ENCODE data around the gene GRM8. TPM values are rescaled to one million over a fixed set of nuclear protein-coding genes. Genes with fewer than 3 reads are reported as not detected.

The GRM8 gene
- total RNA-seq, 2 experiments from 2014 or later: not detected

GRCh38 chr7:127029823-127030222, 222.9 kb downstream of the GRM8 start:
- TF ChIP-seq, protein P1, sequence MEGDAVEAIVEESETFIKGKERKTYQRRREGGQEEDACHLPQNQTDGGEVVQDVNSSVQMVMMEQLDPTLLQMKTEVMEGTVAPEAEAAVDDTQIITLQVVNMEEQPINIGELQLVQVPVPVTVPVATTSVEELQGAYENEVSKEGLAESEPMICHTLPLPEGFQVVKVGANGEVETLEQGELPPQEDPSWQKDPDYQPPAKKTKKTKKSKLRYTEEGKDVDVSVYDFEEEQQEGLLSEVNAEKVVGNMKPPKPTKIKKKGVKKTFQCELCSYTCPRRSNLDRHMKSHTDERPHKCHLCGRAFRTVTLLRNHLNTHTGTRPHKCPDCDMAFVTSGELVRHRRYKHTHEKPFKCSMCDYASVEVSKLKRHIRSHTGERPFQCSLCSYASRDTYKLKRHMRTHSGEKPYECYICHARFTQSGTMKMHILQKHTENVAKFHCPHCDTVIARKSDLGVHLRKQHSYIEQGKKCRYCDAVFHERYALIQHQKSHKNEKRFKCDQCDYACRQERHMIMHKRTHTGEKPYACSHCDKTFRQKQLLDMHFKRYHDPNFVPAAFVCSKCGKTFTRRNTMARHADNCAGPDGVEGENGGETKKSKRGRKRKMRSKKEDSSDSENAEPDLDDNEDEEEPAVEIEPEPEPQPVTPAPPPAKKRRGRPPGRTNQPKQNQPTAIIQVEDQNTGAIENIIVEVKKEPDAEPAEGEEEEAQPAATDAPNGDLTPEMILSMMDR (conservative IDR thresholded peaks at IDR 0.05; ENCODE audit: low read length): no peak
- TF ChIP-seq EZH2phosphoT487 (IDR thresholded peaks at IDR 0.05; ENCODE audit: borderline replicate concordance, low read depth, low read length): no peak

GRCh38 chr7:127021857-127022256, 230.9 kb downstream of the GRM8 start:
- no peaks in the 10 kb centered on the region for H4K20me1 ChIP-seq (ENCODE audit: insufficient read depth, low read length)
- ChIA-PET CTCF (ENCODE audit: unreplicated experiment) (no interaction called here), POLR2A (no interaction called here)
- no peaks in the 10 kb centered on the region for H3K79me2 ChIP-seq (ENCODE audit: insufficient read depth, low read depth, low read length)
- no peaks in the 10 kb centered on the region for H3K9me3 ChIP-seq (ENCODE audit: low read length)
- intact Hi-C loops (cut with micrococcal nuclease; ENCODE audit: unreplicated experiment): no loop called here
- no TSS peak for BruUV-seq (replicated peaks)
- no peak for DNase-seq (ENCODE audit: low spot score)
- no peak overlapping the region for H3K4me3 ChIP-seq (ENCODE audit: low read depth, low read length, poor library complexity, severe bottlenecking)
- H3K27ac ChIP-seq (ENCODE audit: low read depth, low read length, poor library complexity, severe bottlenecking): no peak overlapping the region
- no peaks in the 10 kb centered on the region for H3K36me3 ChIP-seq (ENCODE audit: insufficient read depth, low read length)
- no peaks in the 10 kb centered on the region for H3K4me1 ChIP-seq (ENCODE audit: insufficient read depth, low read length, poor library complexity, severe bottlenecking)
- TF ChIP-seq EZH2phosphoT487 (IDR thresholded peaks at IDR 0.05; ENCODE audit: borderline replicate concordance, low read depth, low read length): no peak
- TF ChIP-seq, protein P1 (conservative IDR thresholded peaks at IDR 0.05; ENCODE audit: low read length): no peak
- H3K4me2 ChIP-seq (ENCODE audit: low read length): no peak overlapping the region
- no peaks in the 10 kb centered on the region for H3K9me2 ChIP-seq (ENCODE audit: insufficient read depth, low read length)
- H2AFZ ChIP-seq (ENCODE audit: low read length): no peak overlapping the region

More at GRCh38 chr7:127029823-127030222, 222.9 kb downstream of the GRM8 start:
- Histone ChIP-seq H3K27ac (ENCODE audit: low read depth, low read length, poor library complexity, severe bottlenecking) (no peak overlapping the region), H2AFZ (ENCODE audit: low read length) (no peak overlapping the region), H3K4me3 (ENCODE audit: low read depth, low read length, poor library complexity, severe bottlenecking) (no peak overlapping the region), H3K9me3 (ENCODE audit: low read length) (no peaks in the 10 kb centered on the region), H3K4me1 (ENCODE audit: insufficient read depth, low read length, poor library complexity, severe bottlenecking) (no peaks in the 10 kb centered on the region), H3K9me2 (ENCODE audit: insufficient read depth, low read length) (no peaks in the 10 kb centered on the region), H3K79me2 (ENCODE audit: insufficient read depth, low read depth, low read length) (no peaks in the 10 kb centered on the region), H3K4me2 (ENCODE audit: low read length) (no peak overlapping the region), H4K20me1 (ENCODE audit: insufficient read depth, low read length) (no peaks in the 10 kb centered on the region), H3K36me3 (ENCODE audit: insufficient read depth, low read length) (no peaks in the 10 kb centered on the region)
- intact Hi-C loops (cut with micrococcal nuclease; ENCODE audit: unreplicated experiment): no loop called here
- ChIA-PET POLR2A (no interaction called here), CTCF (ENCODE audit: unreplicated experiment) (no interaction called here)
- DNase-seq (ENCODE audit: low spot score): no peak
- BruUV-seq (replicated peaks): no TSS peak

- no peaks in the 10 kb centered on the region for H3K79me2 ChIP-seq (ENCODE audit: insufficient read depth, low read depth, low read length)
- no peak overlapping the region for H2AFZ ChIP-seq (ENCODE audit: low read length)
- TF ChIP-seq, protein P1 (conservative IDR thresholded peaks at IDR 0.05; ENCODE audit: low read length): no peak
- no peak for TF ChIP-seq EZH2phosphoT487 (IDR thresholded peaks at IDR 0.05; ENCODE audit: borderline replicate concordance, low read depth, low read length)
- intact Hi-C loops (cut with micrococcal nuclease; ENCODE audit: unreplicated experiment): no loop called here
- H4K20me1 ChIP-seq (ENCODE audit: insufficient read depth, low read length): no peaks in the 10 kb centered on the region
- DNase-seq (ENCODE audit: low spot score): no peak
- H3K4me1 ChIP-seq (ENCODE audit: insufficient read depth, low read length, poor library complexity, severe bottlenecking): no peaks in the 10 kb centered on the region
- no peak overlapping the region for H3K4me3 ChIP-seq (ENCODE audit: low read depth, low read length, poor library complexity, severe bottlenecking)
- BruUV-seq (replicated peaks): no TSS peak
- H3K9me2 ChIP-seq (ENCODE audit: insufficient read depth, low read length): no peaks in the 10 kb centered on the region
- ChIA-PET POLR2A (no interaction called here), CTCF (ENCODE audit: unreplicated experiment) (no interaction called here)
- no peak overlapping the region for H3K4me2 ChIP-seq (ENCODE audit: low read length)
- no peak overlapping the region for H3K27ac ChIP-seq (ENCODE audit: low read depth, low read length, poor library complexity, severe bottlenecking)
- no peaks in the 10 kb centered on the region for H3K9me3 ChIP-seq (ENCODE audit: low read length)
- H3K36me3 ChIP-seq (ENCODE audit: insufficient read depth, low read length): no peaks in the 10 kb centered on the region
Measured at GRCh38 chr7:127021019-127021738, 231.6 kb downstream of the GRM8 start.
